DMS153 (cell line): ENCODE results near the gene IPCEF1.
"Not testable (repeated sequence)": the region's sequence is repeated elsewhere in the genome, so short reads cannot be mapped to it uniquely, and the experiment has no call there.

Source experiments
- DNase-seq: peaks from one replicate; lab custom pipeline; 2025; lab: John Stamatoyannopoulos, UW

IPCEF1 gene

GRCh38 chr6:154219250-154219649 lies 137.4 kb downstream of the IPCEF1 start:
- no peak for DNase-seq

GRCh38 chr6:154218787-154219186 lies 137.8 kb downstream of the IPCEF1 start:
- no peak for DNase-seq

DNA sequence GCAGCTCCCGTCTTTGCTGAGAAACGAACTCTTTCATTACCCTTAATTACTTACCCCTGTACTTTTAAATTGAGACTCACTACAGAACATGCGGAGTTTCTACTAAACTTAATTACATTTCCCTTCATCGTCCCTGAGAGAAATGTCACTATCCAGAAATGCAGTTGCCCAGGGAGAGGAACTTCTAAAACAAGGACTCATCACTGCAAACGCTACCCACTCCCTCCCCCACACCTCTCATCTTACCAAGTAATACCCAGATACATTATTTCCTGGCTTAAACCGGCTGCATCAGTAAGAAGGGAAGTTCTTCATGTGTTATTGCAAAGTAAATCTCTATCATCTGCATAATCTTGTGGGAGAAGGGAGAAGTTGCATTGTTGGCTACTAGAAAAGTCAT lies 138.3 kb downstream of the IPCEF1 start:
- DNase-seq = no peak

GRCh38 chr6:154213782-154214181 lies 142.8 kb downstream of the IPCEF1 start:
- DNase-seq = no peak

DNA sequence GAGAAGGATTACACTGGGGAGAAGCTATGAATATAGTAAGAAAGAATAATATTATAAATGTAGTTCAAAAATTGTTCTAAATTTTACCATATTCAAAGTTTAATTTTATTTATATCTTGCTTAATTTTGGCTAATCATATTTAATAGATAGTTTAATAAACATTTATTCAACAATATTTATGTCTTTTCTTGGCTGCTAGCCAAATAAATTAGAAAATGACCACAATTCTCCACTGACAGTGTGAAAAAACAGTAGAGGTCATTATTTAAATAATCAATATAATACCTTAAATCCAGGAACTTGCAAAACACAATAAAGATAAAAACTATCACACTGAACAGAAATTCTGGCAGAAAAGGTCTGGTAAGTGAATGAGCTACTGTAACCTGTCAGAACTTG lies 145.9 kb downstream of the IPCEF1 start:
- DNase-seq = no peak

DNA sequence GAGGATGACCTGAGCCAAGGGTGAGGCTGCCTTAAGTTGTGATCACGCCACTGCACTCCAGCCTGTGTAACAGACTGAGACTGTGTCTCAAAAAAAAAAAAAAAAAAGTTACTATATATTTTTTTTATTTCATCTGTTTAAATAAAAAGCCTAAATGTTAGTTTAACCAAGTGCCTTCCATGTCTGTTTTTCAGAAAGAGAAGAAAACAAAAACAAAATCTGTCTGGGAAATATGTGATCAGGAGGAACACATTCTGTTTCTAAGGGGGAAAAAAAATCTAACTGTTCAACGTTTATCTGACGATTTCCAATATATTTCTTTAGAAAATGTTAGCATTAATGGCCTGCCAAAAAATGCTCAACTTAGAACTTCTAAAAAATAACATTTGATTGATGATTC lies 147.0 kb downstream of the IPCEF1 start:
- no peak for DNase-seq

- no peak for DNase-seq
Measured at GRCh38 chr6:154206996-154207395, 149.6 kb downstream of the IPCEF1 start.

DNA sequence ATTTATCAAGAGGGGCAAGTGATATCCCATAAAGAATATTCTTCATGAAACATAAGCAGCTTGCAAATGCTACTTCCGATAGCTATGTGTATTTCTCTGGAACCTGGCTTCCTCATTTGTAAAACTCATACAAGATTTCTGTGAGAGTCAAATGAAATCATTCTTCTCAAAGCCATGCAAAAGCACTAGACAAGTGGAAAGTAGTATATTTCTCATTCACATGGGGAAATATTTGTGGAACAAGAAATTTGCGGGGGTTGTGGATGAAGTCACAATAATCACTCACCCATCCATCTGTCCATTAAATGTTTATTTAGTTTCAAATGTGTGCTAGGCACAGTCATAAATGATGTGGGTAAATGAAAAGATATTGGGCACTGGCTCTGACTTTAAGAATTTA lies 150.5 kb downstream of the IPCEF1 start:
- no peak for DNase-seq

- no peak for DNase-seq
Measured at GRCh38 chr6:154202958-154203357, 153.6 kb downstream of the IPCEF1 start.

DNA sequence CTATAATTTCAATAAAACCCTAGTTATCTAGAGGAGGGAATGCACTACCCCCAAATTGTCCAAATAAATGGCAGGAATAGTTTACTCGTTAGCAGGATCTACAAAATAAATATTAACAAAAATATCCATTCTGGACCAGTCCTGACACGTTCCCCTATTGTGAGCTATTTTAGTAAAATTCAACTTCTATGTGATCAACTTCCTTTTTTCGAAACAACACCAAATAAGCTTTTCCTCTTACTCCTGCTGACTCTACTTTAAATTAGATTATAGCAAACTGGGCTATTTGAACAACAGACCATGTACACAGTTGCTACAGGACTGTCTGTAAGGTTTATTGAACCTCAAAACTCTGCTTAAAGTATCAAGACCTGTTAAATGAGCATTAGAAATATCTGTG lies 154.3 kb downstream of the IPCEF1 start:
- no peak for DNase-seq

- not testable (repeated sequence) for DNase-seq
Measured at GRCh38 chr6:154201688-154202087, 154.9 kb downstream of the IPCEF1 start.

- no peak for DNase-seq
Measured at GRCh38 chr6:154197196-154197860, 159.3 kb downstream of the IPCEF1 start.

- DNase-seq = no peak
Measured at GRCh38 chr6:154196333-154196885, 160.2 kb downstream of the IPCEF1 start.

- DNase-seq = no peak
Measured at GRCh38 chr6:154187714-154188113, 168.9 kb downstream of the IPCEF1 start.

DNA sequence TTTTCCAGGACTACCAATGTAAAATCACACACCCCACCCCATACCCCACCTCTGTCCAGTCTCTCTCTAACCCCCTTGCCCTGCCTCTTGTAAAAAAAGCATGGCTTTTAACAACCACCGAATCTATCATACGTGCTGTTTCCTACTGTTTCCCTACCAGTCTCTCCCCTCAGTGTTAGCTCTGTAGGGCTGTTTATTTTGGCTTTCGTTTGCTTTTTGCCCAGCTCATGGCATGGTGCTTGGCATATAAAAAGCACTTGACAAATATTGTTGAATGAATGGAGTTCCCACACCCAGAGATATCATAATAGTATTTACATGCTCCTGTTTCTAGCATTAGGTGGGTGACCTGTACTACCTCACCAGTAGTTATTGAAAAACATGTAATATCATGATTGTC lies 169.4 kb downstream of the IPCEF1 start:
- peak; percentile 47 for DNase-seq

- DNase-seq = no peak
Measured at GRCh38 chr6:154179434-154179833, 177.2 kb downstream of the IPCEF1 start.

GRCh38 chr6:154172393-154172792 lies 184.2 kb downstream of the IPCEF1 start:
- not testable (repeated sequence) for DNase-seq

- no peak for DNase-seq
Measured at GRCh38 chr6:154170106-154170505, 186.5 kb downstream of the IPCEF1 start.

GRCh38 chr6:154169193-154169847 lies 187.3 kb downstream of the IPCEF1 start:
- DNase-seq = no peak

GRCh38 chr6:154167126-154167525 lies 189.5 kb downstream of the IPCEF1 start:
- peak; percentile 78 for DNase-seq

GRCh38 chr6:154166140-154166539 lies 190.5 kb downstream of the IPCEF1 start:
- no peak for DNase-seq

- DNase-seq = no peak
Measured at GRCh38 chr6:154165478-154165877, 191.1 kb downstream of the IPCEF1 start.

- no peak for DNase-seq
Measured at GRCh38 chr6:154164397-154164796, 192.2 kb downstream of the IPCEF1 start.

- DNase-seq = no peak
Measured at GRCh38 chr6:154161689-154162088, 194.9 kb downstream of the IPCEF1 start.
